Trophoblast cell (in vitro differentiated cells and primary cell): ENCODE results near the gene CLDN7.
A peak's percentile ranks its signal among the peaks of the same experiment; 100 is the strongest.

Source experiments
- DNase-seq, 2 donors: peaks; one replicate each; pipeline ENCODE4 v3.0.0-alpha.2; 2016
- H2AFZ ChIP-seq: 2 replicates; pipeline ENCODE4 v1.6.1; 2013; ENCODE audit warnings: low read length, moderate library complexity, mild to moderate bottlenecking; ENCODE audit not compliant: insufficient read depth, poor library complexity
- H2AK5ac ChIP-seq: 2 replicates; pipeline ENCODE4 v1.6.1; 2013; ENCODE audit warnings: mild to moderate bottlenecking, low read length
- H2BK120ac ChIP-seq: 2 replicates; pipeline ENCODE4 v1.6.1; 2013; ENCODE audit warnings: low read length, mild to moderate bottlenecking, moderate library complexity; ENCODE audit not compliant: insufficient read depth, poor library complexity
- H2BK12ac ChIP-seq: 2 replicates; pipeline ENCODE4 v1.6.1; 2013; ENCODE audit warnings: mild to moderate bottlenecking, low read length, moderate library complexity
- H2BK5ac ChIP-seq: 2 replicates; pipeline ENCODE4 v1.6.1; 2013; ENCODE audit warnings: low read length, low read depth, moderate library complexity, mild to moderate bottlenecking; ENCODE audit not compliant: poor library complexity
- H3K14ac ChIP-seq: 2 replicates; pipeline ENCODE4 v1.6.1; 2013; ENCODE audit warnings: mild to moderate bottlenecking, low read length
- H3K18ac ChIP-seq: 2 replicates; pipeline ENCODE4 v1.6.1; 2013; ENCODE audit warnings: mild to moderate bottlenecking, low read length
- H3K23ac ChIP-seq: 2 replicates; pipeline ENCODE4 v1.6.1; 2013; ENCODE audit warnings: low read length
- H3K27ac ChIP-seq: 2 replicates; pipeline ENCODE4 v1.5.1; 2013; ENCODE audit warnings: low read depth, mild to moderate bottlenecking, inconsistent platforms, low read length, moderate library complexity
- H3K27me3 ChIP-seq: 2 replicates; pipeline ENCODE4 v1.6.1; 2013; ENCODE audit warnings: inconsistent platforms, mild to moderate bottlenecking, low read length, moderate library complexity; ENCODE audit not compliant: insufficient read depth
- H3K36me3 ChIP-seq, 2 experiments: 1 replicate in 1 of 2; 2 replicates in 1 of 2; pipeline ENCODE4 v1.6.1; 2013; ENCODE audit warnings: low read length in 2 of 2, mild to moderate bottlenecking in 2 of 2, moderate library complexity in 1 of 2; ENCODE audit not compliant: insufficient read depth in 2 of 2, control insufficient read depth in 1 of 2
- H3K4ac ChIP-seq: 2 replicates; pipeline ENCODE4 v1.6.1; 2013; ENCODE audit warnings: low read depth, mild to moderate bottlenecking, low read length, moderate library complexity
- H3K4me1 ChIP-seq, 2 experiments: 1 replicate in 1 of 2; 2 replicates in 1 of 2; pipeline ENCODE4 v1.6.1; 2013; ENCODE audit warnings: low read length in 2 of 2, mild to moderate bottlenecking in 2 of 2, moderate library complexity in 1 of 2; ENCODE audit not compliant: insufficient read depth in 2 of 2, control insufficient read depth in 1 of 2
- H3K4me2 ChIP-seq: 2 replicates; pipeline ENCODE4 v1.6.1; 2013; ENCODE audit warnings: inconsistent platforms, mild to moderate bottlenecking, low read length, moderate library complexity
- H3K4me3 ChIP-seq: 2 replicates; pipeline ENCODE4 v1.5.1; 2013; ENCODE audit warnings: mild to moderate bottlenecking, low read depth, low read length, inconsistent platforms
- H3K79me1 ChIP-seq: one replicate; pipeline ENCODE4 v1.6.1; 2013; ENCODE audit warnings: low read length
- H3K79me2 ChIP-seq: 2 replicates; pipeline ENCODE4 v1.6.1; 2013; ENCODE audit warnings: low read length, mild to moderate bottlenecking; ENCODE audit not compliant: control insufficient read depth, insufficient read depth, poor library complexity
- H3K9ac ChIP-seq: 2 replicates; pipeline ENCODE4 v1.6.1; 2013; ENCODE audit warnings: mild to moderate bottlenecking, low read length
- H3K9me3 ChIP-seq: 2 replicates; pipeline ENCODE4 v1.6.1; 2013; ENCODE audit warnings: low read depth, mild to moderate bottlenecking, control low read depth, inconsistent platforms, low read length; ENCODE audit not compliant: insufficient read depth
- H4K12ac ChIP-seq: 2 replicates; pipeline ENCODE4 v1.6.1; 2013; ENCODE audit warnings: low read depth, mild to moderate bottlenecking, low read length, moderate library complexity
- H4K8ac ChIP-seq: 2 replicates; pipeline ENCODE4 v1.6.1; 2013; ENCODE audit warnings: low read depth, mild to moderate bottlenecking, low read length, moderate library complexity
- H4K91ac ChIP-seq: one replicate; pipeline ENCODE4 v1.6.1; 2013; ENCODE audit warnings: low read depth, mild to moderate bottlenecking, low read length, moderate library complexity
- WGBS: extraction: QIAGEN DNeasy Blood & Tissue Kit; methylation state at CpG from one replicate; pipeline ENCODE4 v1.1.7; 2013; ENCODE audit warnings: missing lambda C conversion rate; ENCODE audit not compliant: insufficient read length, insufficient coverage; ENCODE audit errors: extremely low coverage; 5-methylcytosine and 5-hydroxymethylcytosine counted together

Gene CLDN7

GRCh38 chr17:7234083-7234951 is 28.0 kb downstream of the CLDN7 start, which contains the start of gene DVL2:
DVL2 (minus strand) TSS chr17:7234517; CDS start chr17:7234262, 255 bp downstream.
- Histone ChIP-seq H3K79me2 (peaks cover 32% of the 10 kb centered on the region), H3K9me3 (peaks cover 4% of the 10 kb centered on the region), H3K4me2 (peak within 1 kb of the TSS; percentile 87), H4K8ac (peak within 1 kb of the TSS; percentile 75), H3K14ac (peak within 1 kb of the TSS; percentile 67), H2BK120ac (peak within 1 kb of the TSS; percentile 85), H3K23ac (no peak within 1 kb of the TSS), H3K27me3 (no peaks in the 10 kb centered on the region), H3K18ac (peak within 1 kb of the TSS; percentile 95), H3K4me3 (peak within 1 kb of the TSS; percentile 88), H3K36me3 (peaks cover 38 to 43% of the 10 kb centered on the region in 2 experiments), H2AFZ (peak within 1 kb of the TSS; percentile 76), H2AK5ac (peak within 1 kb of the TSS; percentile 85), H3K4me1 (peaks cover 9 to 25% of the 10 kb centered on the region in 2 experiments), H4K91ac (peak within 1 kb of the TSS; percentile 93), H2BK12ac (peak within 1 kb of the TSS; percentile 10), H2BK5ac (peak within 1 kb of the TSS; percentile 71), H3K27ac (peak within 1 kb of the TSS; percentile 89), H3K79me1 (peaks cover 24% of the 10 kb centered on the region), H3K4ac (peak within 1 kb of the TSS; percentile 89), H3K9ac (peak within 1 kb of the TSS; percentile 93), H4K12ac (peak within 1 kb of the TSS; percentile 58)
- DNase-seq, result peak; percentile 81 to 94
- no CpG with 5 or more reads among the region's 72 CpGs for WGBS

DNA sequence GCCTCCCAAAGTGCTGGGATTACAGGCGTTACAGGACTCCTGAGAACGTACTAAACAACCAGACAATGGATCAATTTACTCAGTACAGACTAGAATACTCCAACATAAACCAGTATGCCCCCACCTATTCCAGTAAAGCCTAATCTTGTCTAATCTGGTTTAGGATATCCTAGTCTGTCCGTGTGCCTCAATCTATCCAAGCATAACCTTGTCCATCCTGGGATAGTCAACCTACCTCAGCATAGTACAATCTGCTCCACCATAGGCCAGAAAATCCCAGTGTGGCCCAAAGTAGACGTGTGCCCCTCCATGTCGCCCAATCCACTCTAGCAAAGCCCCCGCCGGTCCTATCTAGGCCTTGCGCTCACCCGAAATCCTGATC is 28.6 kb downstream of the CLDN7 start:
- H3K27ac ChIP-seq, result peak overlapping the region; percentile 89
- H3K14ac ChIP-seq, result peak overlapping the region; percentile 67
- H3K4me3 ChIP-seq, result peak overlapping the region; percentile 88
- peak overlapping the region; percentile 95 for H3K18ac ChIP-seq
- DNase-seq, result no peak
- H2BK120ac ChIP-seq, result peak overlapping the region; percentile 85
- H3K79me2 ChIP-seq, result peaks cover 27% of the 10 kb centered on the region
- peak overlapping the region; percentile 80 for H2AK5ac ChIP-seq
- H3K4ac ChIP-seq, result peak overlapping the region; percentile 89
- H3K9me3 ChIP-seq, result peaks cover 2% of the 10 kb centered on the region
- no peak overlapping the region for H3K23ac ChIP-seq
- no peaks in the 10 kb centered on the region for H3K27me3 ChIP-seq
- no CpG with 5 or more reads among the region's 9 CpGs for WGBS
- peak overlapping the region; percentile 62 for H2BK5ac ChIP-seq
- peaks cover 9 to 25% of the 10 kb centered on the region in 2 experiments for H3K4me1 ChIP-seq
- H4K8ac ChIP-seq, result peak overlapping the region; percentile 75
- peak overlapping the region; percentile 93 for H3K9ac ChIP-seq
- H4K12ac ChIP-seq, result peak overlapping the region; percentile 31
- H3K79me1 ChIP-seq, result peaks cover 19% of the 10 kb centered on the region
- peaks cover 44 to 49% of the 10 kb centered on the region in 2 experiments for H3K36me3 ChIP-seq
- H3K4me2 ChIP-seq, result peak overlapping the region; percentile 87
- H2AFZ ChIP-seq, result peak overlapping the region; percentile 76
- peak overlapping the region; percentile 93 for H4K91ac ChIP-seq
- H2BK12ac ChIP-seq, result no peak overlapping the region

DNA sequence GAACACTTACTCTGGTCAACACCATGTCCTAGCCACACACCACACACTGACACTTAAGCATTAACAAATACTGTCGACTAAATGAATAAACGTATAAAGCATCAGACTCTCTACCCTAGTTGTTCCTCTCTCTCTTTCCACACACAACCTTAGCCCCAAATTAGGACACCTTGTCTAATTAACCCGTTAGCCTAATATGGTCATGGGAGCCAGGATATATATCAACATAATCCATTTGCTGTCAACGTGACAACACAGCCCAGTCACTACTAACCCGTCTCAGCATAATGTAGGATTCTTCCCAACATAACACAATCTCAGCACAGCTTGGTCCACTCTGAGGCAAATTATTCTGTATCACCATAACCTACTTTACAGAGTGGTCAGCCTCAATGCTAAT is 30.2 kb downstream of the CLDN7 start:
- Histone ChIP-seq H3K4me1 (peaks cover 9 to 22% of the 10 kb centered on the region in 2 experiments), H4K12ac (no peak overlapping the region), H2BK120ac (no peak overlapping the region), H3K4me2 (peak overlapping the region; percentile 34), H3K79me2 (peaks cover 18% of the 10 kb centered on the region), H3K18ac (no peak overlapping the region), H3K4ac (peak overlapping the region; percentile 85), H3K14ac (no peak overlapping the region), H3K79me1 (peaks cover 12% of the 10 kb centered on the region), H2AK5ac (no peak overlapping the region), H3K9me3 (peaks cover 2% of the 10 kb centered on the region), H4K8ac (no peak overlapping the region), H2BK12ac (no peak overlapping the region), H3K27me3 (no peaks in the 10 kb centered on the region), H4K91ac (no peak overlapping the region), H3K36me3 (peaks cover 57 to 62% of the 10 kb centered on the region in 2 experiments), H3K23ac (no peak overlapping the region), H3K4me3 (no peak overlapping the region), H3K27ac (no peak overlapping the region), H2BK5ac (no peak overlapping the region), H2AFZ (no peak overlapping the region), H3K9ac (no peak overlapping the region)
- no peak for DNase-seq
- no CpG with 5 or more reads among the region's 5 CpGs for WGBS

DNA sequence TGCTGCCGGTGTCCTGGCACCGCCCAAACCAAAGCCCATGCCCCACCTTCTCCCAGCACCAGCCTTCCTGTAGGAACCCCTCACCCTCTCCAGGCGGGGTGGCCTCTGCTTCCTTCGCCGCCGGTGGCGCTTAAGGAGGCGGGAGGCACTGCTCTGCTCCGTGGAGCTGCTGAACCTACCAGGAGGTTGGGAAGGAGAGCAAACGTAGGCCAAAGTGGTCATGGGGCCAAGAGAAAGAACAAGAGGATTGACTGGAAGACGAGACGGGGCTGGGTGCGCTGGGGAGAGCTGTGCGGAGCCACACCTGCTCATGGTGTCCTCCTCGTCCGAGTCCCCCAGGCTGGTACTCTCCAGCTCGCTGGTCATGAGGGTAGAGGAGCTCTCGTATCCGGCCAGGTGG is 32.8 kb downstream of the CLDN7 start:
- no peak overlapping the region for H2BK120ac ChIP-seq
- no peak overlapping the region for H3K4me3 ChIP-seq
- H3K27me3 ChIP-seq, result no peaks in the 10 kb centered on the region
- H3K36me3 ChIP-seq, result peaks cover 58 to 62% of the 10 kb centered on the region in 2 experiments
- WGBS, result no CpG with 5 or more reads among the region's 19 CpGs
- H2AFZ ChIP-seq, result no peak overlapping the region
- H3K79me1 ChIP-seq, result peaks cover 10% of the 10 kb centered on the region
- H3K18ac ChIP-seq, result no peak overlapping the region
- H3K79me2 ChIP-seq, result peaks cover 14% of the 10 kb centered on the region
- no peak overlapping the region for H4K91ac ChIP-seq
- no peak overlapping the region for H3K4ac ChIP-seq
- no peak overlapping the region for H4K8ac ChIP-seq
- H3K14ac ChIP-seq, result no peak overlapping the region
- no peak overlapping the region for H3K4me2 ChIP-seq
- no peak overlapping the region for H3K23ac ChIP-seq
- no peak overlapping the region for H4K12ac ChIP-seq
- no peaks in the 10 kb centered on the region for H3K9me3 ChIP-seq
- no peak overlapping the region for H3K9ac ChIP-seq
- H3K4me1 ChIP-seq, result peaks cover 2 to 7% of the 10 kb centered on the region in 2 experiments
- no peak overlapping the region for H2BK12ac ChIP-seq
- DNase-seq, result no peak
- H3K27ac ChIP-seq, result no peak overlapping the region
- no peak overlapping the region for H2AK5ac ChIP-seq
- H2BK5ac ChIP-seq, result no peak overlapping the region
